SK-N-SH (cell line): ENCODE measurements around the gene ZSWIM7. TPM values are rescaled to one million over a fixed set of nuclear protein-coding genes. Genes with fewer than 3 reads are reported as not detected.

ENCODE experiments used
- CTCF ChIA-PET: fragments of 300-600, 350-600 bp; formaldehyde crosslinking; extraction: SDS; loops from one replicate; lab custom pipeline; 2021; lab: Yijun Ruan, JAX
- POLR2A ChIA-PET: fragments of 350-600 bp; sonication (Branson Sonifier 250); formaldehyde crosslinking; extraction: SDS; loops from one replicate; lab custom pipeline; 2020; ENCODE audit warnings: antibody characterized with exemption, inconsistent platforms; lab: Yijun Ruan, JAX
- DNase-seq: peaks from one replicate; pipeline ENCODE4 v3.0.0; 2012
- H2AFZ ChIP-seq: fragments of 200-600 bp; sonication (generic); 2 replicates; pipeline ENCODE4 v1.8.1; 2016; ENCODE audit warnings: antibody characterized with exemption, mild to moderate bottlenecking, low read depth
- H3F3A ChIP-seq: fragments of 200-600 bp; sonication (generic); replicated peaks from 2 replicates; pipeline ENCODE3; 2016; ENCODE audit warnings: antibody characterized with exemption, mild to moderate bottlenecking; ENCODE audit not compliant: insufficient read depth
- H3K27ac ChIP-seq, 2 experiments: fragments of 200-500 bp in 1 of 2; fragments of 200-600 bp in 1 of 2; sonication (Bioruptor generic) in 1 of 2; sonication (generic), shearing (Covaris generic) in 1 of 2; 2 replicates each; pipeline versions ENCODE4 v1.5.1 to v1.6.1; 2014 to 2016; ENCODE audit warnings: low read depth in 2 of 2, inconsistent platforms in 1 of 2, low read length in 1 of 2, mild to moderate bottlenecking in 1 of 2, mixed read lengths in 1 of 2
- H3K27me3 ChIP-seq: fragments of 200-600 bp; sonication (generic), shearing (Covaris generic); 2 replicates; pipeline ENCODE4 v1.6.1; 2016; ENCODE audit warnings: mixed run types; ENCODE audit not compliant: insufficient read depth
- H3K36me3 ChIP-seq, 2 experiments: fragments of 200-500 bp in 1 of 2; fragments of 200-600 bp in 1 of 2; sonication (Bioruptor generic) in 1 of 2; sonication (generic) in 1 of 2; replicated peaks in 1 of 2; 2 replicates each; pipeline versions ENCODE3 to v1.5.1; 2014 to 2016; ENCODE audit warnings: low read length in 1 of 2, mild to moderate bottlenecking in 1 of 2; ENCODE audit not compliant: insufficient read depth in 2 of 2, control insufficient read depth in 1 of 2
- H3K4me1 ChIP-seq, 2 experiments: fragments of 200-500 bp in 1 of 2; fragments of 200-600 bp in 1 of 2; sonication (Bioruptor generic) in 1 of 2; sonication (generic), shearing (Covaris generic) in 1 of 2; 2 replicates each; pipeline versions ENCODE4 v1.5.1 to v1.6.1; 2014 to 2016; ENCODE audit warnings: low read depth in 1 of 2, low read length in 1 of 2, mixed run types in 1 of 2; ENCODE audit not compliant: insufficient read depth in 2 of 2, control insufficient read depth in 1 of 2
- H3K4me2 ChIP-seq: fragments of 200-600 bp; sonication (generic), shearing (Covaris generic); 2 replicates; pipeline ENCODE4 v1.6.1; 2017; ENCODE audit warnings: mixed run types
- H3K4me3 ChIP-seq, 2 experiments: fragments of 200-500 bp in 1 of 2; fragments of 200-600 bp in 1 of 2; sonication (Bioruptor generic) in 1 of 2; sonication (generic), shearing (Covaris generic) in 1 of 2; 2 replicates each; pipeline versions ENCODE4 v1.5.1 to v1.8.1; 2014 to 2016; ENCODE audit warnings: low read depth in 2 of 2, inconsistent platforms in 1 of 2, low read length in 1 of 2, mild to moderate bottlenecking in 1 of 2, mixed read lengths in 1 of 2, moderate library complexity in 1 of 2
- H3K79me2 ChIP-seq: fragments of 200-600 bp; sonication (generic); 2 replicates; pipeline ENCODE4 v1.8.1; 2017; ENCODE audit warnings: mild to moderate bottlenecking; ENCODE audit not compliant: insufficient read depth
- H3K9ac ChIP-seq: fragments of 200-600 bp; sonication (generic); 2 replicates; pipeline ENCODE4 v1.6.1; 2017; ENCODE audit warnings: mixed run types
- H3K9me2 ChIP-seq: fragments of 200-600 bp; sonication (generic); 2 replicates; pipeline ENCODE4 v1.6.1; 2017; ENCODE audit warnings: mixed run types
- H3K9me3 ChIP-seq: fragments of 200-600 bp; sonication (generic); 2 replicates; pipeline ENCODE4 v1.6.1; 2017; ENCODE audit warnings: mixed run types, mild to moderate bottlenecking, moderate library complexity
- H4K20me1 ChIP-seq: fragments of 200-600 bp; sonication (generic); 2 replicates; pipeline ENCODE4 v1.6.1; 2017; ENCODE audit warnings: mild to moderate bottlenecking, mixed run types; ENCODE audit not compliant: insufficient read depth
- CHD2 ChIP-seq: fragments of 150-350 bp; IDR thresholded peaks from 2 replicates; pipeline ENCODE4 v1.6.1; 2018; ENCODE audit warnings: low read length; ENCODE audit not compliant: partially characterized antibody
- EP300 ChIP-seq, 2 experiments: IDR thresholded peaks; 2 replicates each; pipeline versions ENCODE4 v1.4.0 to v1.6.1; 2012; ENCODE audit warnings: borderline replicate concordance in 1 of 2, low read depth in 1 of 2, low read length in 1 of 2
- EZH2phosphoT487 ChIP-seq: fragments of 200-600 bp; sonication (generic); IDR thresholded peaks from 2 replicates; pipeline ENCODE4 v1.6.1; 2017; ENCODE audit warnings: low read depth, mixed run types, mild to moderate bottlenecking, antibody characterized with exemption, moderate library complexity, borderline replicate concordance
- FOSL2 ChIP-seq: IDR thresholded peaks from 2 replicates; pipeline ENCODE4 v1.4.0; 2012; ENCODE audit warnings: low read depth, mild to moderate bottlenecking, moderate library complexity, borderline replicate concordance
- FOXJ3 ChIP-seq: sonication (generic); formaldehyde crosslinking; IDR thresholded peaks from 2 replicates; pipeline ENCODE4 v1.5.1; 2020; ENCODE audit warnings: mild to moderate bottlenecking, missing genetic modification reagents
- FOXM1 ChIP-seq: IDR thresholded peaks from 2 replicates; pipeline ENCODE4 v1.4.0; 2012; ENCODE audit warnings: low read depth, mild to moderate bottlenecking
- GABPA ChIP-seq: IDR thresholded peaks from 2 replicates; pipeline ENCODE4 v1.4.0; 2012; ENCODE audit warnings: low read depth, mild to moderate bottlenecking
- GATA2 ChIP-seq: sonication (generic); formaldehyde crosslinking; IDR thresholded peaks from 2 replicates; pipeline ENCODE4 v1.5.0; 2020; ENCODE audit warnings: mild to moderate bottlenecking, missing genetic modification reagents
- JUND ChIP-seq: IDR thresholded peaks from 2 replicates; pipeline ENCODE4 v1.4.0; 2012
- MXI1 ChIP-seq: IDR thresholded peaks from 2 replicates; pipeline ENCODE4 v1.6.1; 2012; ENCODE audit warnings: mild to moderate bottlenecking, low read depth, low read length, improper control_type of control experiment
- NFIC ChIP-seq: IDR thresholded peaks from 2 replicates; pipeline ENCODE4 v1.4.0; 2012; ENCODE audit warnings: borderline replicate concordance
- NRF1 ChIP-seq: IDR thresholded peaks from 2 replicates; pipeline ENCODE4 v1.6.1; 2012; ENCODE audit warnings: low read depth, mild to moderate bottlenecking, low read length
- PBX3 ChIP-seq: IDR thresholded peaks from 2 replicates; pipeline ENCODE4; 2012
- POLR2AphosphoS5 ChIP-seq: IDR thresholded peaks from 2 replicates; pipeline ENCODE4 v1.6.1; 2012; ENCODE audit warnings: low read depth, low read length
- RCOR1 ChIP-seq: fragments of 150-350 bp; IDR thresholded peaks from 2 replicates; pipeline ENCODE4 v1.6.1; 2017; ENCODE audit warnings: antibody characterized with exemption, low read length
- RFX5 ChIP-seq: IDR thresholded peaks from 2 replicates; pipeline ENCODE4 v1.6.1; 2012; ENCODE audit warnings: mild to moderate bottlenecking, improper control_type of control experiment, low read length
- RXRA ChIP-seq: IDR thresholded peaks from 2 replicates; pipeline ENCODE4 v1.4.0; 2012; ENCODE audit warnings: low read depth, mild to moderate bottlenecking, borderline replicate concordance
- SMC3 ChIP-seq: IDR thresholded peaks from 2 replicates; pipeline ENCODE4 v1.6.1; 2012; ENCODE audit warnings: low read depth, low read length, improper control_type of control experiment
- TAF1 ChIP-seq: IDR thresholded peaks from 2 replicates; pipeline ENCODE4 v1.6.1; 2012; ENCODE audit warnings: low read depth, mild to moderate bottlenecking, low read length, moderate library complexity, borderline replicate concordance
- TEAD4 ChIP-seq: IDR thresholded peaks from 2 replicates; pipeline ENCODE4 v1.4.0; 2012; ENCODE audit warnings: mild to moderate bottlenecking, borderline replicate concordance; ENCODE audit not compliant: insufficient read depth
- USF1 ChIP-seq: IDR thresholded peaks from 2 replicates; pipeline ENCODE4 v1.4.0; 2012; ENCODE audit warnings: low read depth, borderline replicate concordance
- YY1 ChIP-seq: IDR thresholded peaks from 2 replicates; pipeline ENCODE4 v1.4.0; 2012; ENCODE audit warnings: low read depth, mild to moderate bottlenecking
- WGBS: methylation state at CpG from one replicate; pipeline ENCODE4 v1.1.6; 2017; ENCODE audit warnings: low lambda C conversion rate; 5-methylcytosine and 5-hydroxymethylcytosine counted together
- polyA plus RNA-seq, 3 experiments: library from polyadenylated mRNA; depleted of rRNA; stranded (reverse); fragments of >200 nt; gene quantifications; 2 replicates each; pipeline ENCODE4 v1.2.3, GENCODE V29; 2012
- TF ChIP-seq, protein P1 (sequence below): IDR thresholded peaks from 2 replicates; pipeline ENCODE4 v1.4.0; 2012; ENCODE audit warnings: low read depth, borderline replicate concordance
- TF ChIP-seq, protein P2 (sequence below): IDR thresholded peaks from 2 replicates; pipeline ENCODE4 v1.4.0; 2012; ENCODE audit warnings: low read depth

Gene ZSWIM7
- polyA plus RNA-seq, 1 of the 3 experiments (the other 2 are of a cell fraction), result 63.3 TPM

GRCh38 chr17:16044487-16044886 is 45.0 kb upstream of the ZSWIM7 start:
- Histone ChIP-seq H3K9me3 (no peaks in the 10 kb centered on the region), H3F3A (peaks cover 17% of the 10 kb centered on the region), H3K4me3 (no peak overlapping the region), H3K36me3 (peaks cover 55 to 71% of the 10 kb centered on the region in 2 experiments), H2AFZ (no peak overlapping the region), H3K4me1 (peaks cover 0 to 4% of the 10 kb centered on the region in 2 experiments; a peak in 2 of 4 replicates)
- DNase-seq, result no peak
- WGBS, result 92% methylated on average over 10 of the region's 10 CpGs
- POLR2A ChIA-PET, result no interaction called here
- TF ChIP-seq GABPA (no peak), CHD2 (no peak), TEAD4 (no peak), FOSL2 (no peak), NRF1 (no peak)
- TF ChIP-seq, all 33 proteins: peak for 0
- H3K27ac ChIP-seq, result no peak overlapping the region
- no peaks in the 10 kb centered on the region for H3K9me2 ChIP-seq
- no peaks in the 10 kb centered on the region for H3K27me3 ChIP-seq
- no peak overlapping the region for H3K4me2 ChIP-seq
- peaks cover 17% of the 10 kb centered on the region; the same call in 1 of the 2 replicates for H3K79me2 ChIP-seq
- H3K9ac ChIP-seq, result no peak overlapping the region
- H4K20me1 ChIP-seq, result no peaks in the 10 kb centered on the region
- CTCF ChIA-PET, result interaction anchor here (0.6 to 1.1 kb wide), 2 partner anchors 31 to 124 kb away, joined by 3 to 5 read pairs; no protein-coding TSS in a partner anchor

GRCh38 chr17:16040710-16041251 is 41.3 kb upstream of the ZSWIM7 start:
- POLR2A ChIA-PET, result no interaction called here
- CTCF ChIA-PET, result no interaction called here
- DNase-seq, result no peak
- Histone ChIP-seq H3K9ac (no peak overlapping the region), H3K4me2 (no peak overlapping the region), H3K9me2 (no peaks in the 10 kb centered on the region), H3F3A (peaks cover 36% of the 10 kb centered on the region), H3K9me3 (no peaks in the 10 kb centered on the region), H3K36me3 (peaks cover 63 to 80% of the 10 kb centered on the region in 2 experiments), H3K79me2 (peaks cover 15% of the 10 kb centered on the region; the same call in 1 of the 2 replicates), H3K4me1 (peaks cover 0 to 14% of the 10 kb centered on the region in 2 experiments; a peak in 2 of 4 replicates), H3K27me3 (no peaks in the 10 kb centered on the region), H3K4me3 (no peak overlapping the region), H2AFZ (no peak overlapping the region), H3K27ac (peak overlapping the region in 1 of 2 experiments; percentile 37; a peak in 2 of 4 replicates), H4K20me1 (no peaks in the 10 kb centered on the region)
- WGBS, result 90% methylated on average over 4 of the region's 4 CpGs
- no peak for TF ChIP-seq FOXM1
- no peak for TF ChIP-seq RFX5
- TF ChIP-seq, protein P1, sequence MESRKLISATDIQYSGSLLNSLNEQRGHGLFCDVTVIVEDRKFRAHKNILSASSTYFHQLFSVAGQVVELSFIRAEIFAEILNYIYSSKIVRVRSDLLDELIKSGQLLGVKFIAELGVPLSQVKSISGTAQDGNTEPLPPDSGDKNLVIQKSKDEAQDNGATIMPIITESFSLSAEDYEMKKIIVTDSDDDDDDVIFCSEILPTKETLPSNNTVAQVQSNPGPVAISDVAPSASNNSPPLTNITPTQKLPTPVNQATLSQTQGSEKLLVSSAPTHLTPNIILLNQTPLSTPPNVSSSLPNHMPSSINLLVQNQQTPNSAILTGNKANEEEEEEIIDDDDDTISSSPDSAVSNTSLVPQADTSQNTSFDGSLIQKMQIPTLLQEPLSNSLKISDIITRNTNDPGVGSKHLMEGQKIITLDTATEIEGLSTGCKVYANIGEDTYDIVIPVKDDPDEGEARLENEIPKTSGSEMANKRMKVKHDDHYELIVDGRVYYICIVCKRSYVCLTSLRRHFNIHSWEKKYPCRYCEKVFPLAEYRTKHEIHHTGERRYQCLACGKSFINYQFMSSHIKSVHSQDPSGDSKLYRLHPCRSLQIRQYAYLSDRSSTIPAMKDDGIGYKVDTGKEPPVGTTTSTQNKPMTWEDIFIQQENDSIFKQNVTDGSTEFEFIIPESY, result no peak
- TF ChIP-seq TEAD4, result peak; percentile 10; the same call in 1 of the 2 replicates
- no peak for TF ChIP-seq TAF1
- TF ChIP-seq NFIC, result 0 out of 2 replicates have a peak, but pooled peaks have one; percentile 12
- no peak for TF ChIP-seq GABPA
- TF ChIP-seq POLR2AphosphoS5, result 0 out of 2 replicates have a peak, but pooled peaks have one; percentile 22
- no peak for TF ChIP-seq SMC3
- no peak for TF ChIP-seq CHD2
- no peak for TF ChIP-seq RCOR1
- peak; percentile 21; the same call in 1 of the 2 replicates for TF ChIP-seq FOSL2
- no peak for TF ChIP-seq NRF1
- no peak for TF ChIP-seq MXI1
- TF ChIP-seq JUND, result peak; percentile 21; the same call in 1 of the 2 replicates
- no peak for TF ChIP-seq USF1
- TF ChIP-seq PBX3, result no peak
- TF ChIP-seq RXRA, result no peak
- no peak for TF ChIP-seq EZH2phosphoT487
- TF ChIP-seq, protein P2, sequence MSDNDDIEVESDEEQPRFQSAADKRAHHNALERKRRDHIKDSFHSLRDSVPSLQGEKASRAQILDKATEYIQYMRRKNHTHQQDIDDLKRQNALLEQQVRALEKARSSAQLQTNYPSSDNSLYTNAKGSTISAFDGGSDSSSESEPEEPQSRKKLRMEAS, result no peak
- no peak for TF ChIP-seq EP300 (IDR thresholded peaks at IDR 0.05; ENCODE audit: borderline replicate concordance in 1 of 2, low read depth in 1 of 2, low read length in 1 of 2)
- TF ChIP-seq YY1, result no peak
- no peak for TF ChIP-seq GATA2 (CRISPR knock-in tag)
- no peak for TF ChIP-seq FOXJ3 (CRISPR knock-in tag)
